Breast epithelium (tissue), 4 donors: Measurements from ENCODE around the gene CRYBA2. TPM values are rescaled to one million over a fixed set of nuclear protein-coding genes. Genes with fewer than 3 reads are reported as not detected.

ENCODE experiments used
- DNase-seq, 2 donors: peaks; one replicate each; pipeline ENCODE4 v3.0.0-alpha.2; 2019; ENCODE audit warnings: low spot score in 2 of 2
- H3K27ac ChIP-seq, 2 donors: fragments of 200-600 bp; sonication (generic) in 1 of 2; one replicate each; pipeline ENCODE4 v1.5.1; 2016 to 2019; ENCODE audit warnings: mild to moderate bottlenecking in 1 of 2
- H3K27me3 ChIP-seq, 2 donors: fragments of 200-600 bp; sonication (generic) in 1 of 2; one replicate each; pipeline versions ENCODE4 v1.5.1 to v1.6.0; 2017 to 2019; ENCODE audit warnings: control low read depth in 1 of 2, mild to moderate bottlenecking in 1 of 2
- H3K36me3 ChIP-seq: fragments of 200-600 bp; one replicate; pipeline ENCODE4 v1.5.1; 2019
- H3K4me1 ChIP-seq, 2 donors: fragments of 200-600 bp; sonication (generic); one replicate each; pipeline ENCODE4 v1.5.1; 2016 to 2019; ENCODE audit warnings: control low read depth in 1 of 2
- H3K4me3 ChIP-seq, 3 donors: fragments of 200-600 bp; sonication (generic); 1 replicate in 2 of 3; 2 replicates in 1 of 3; pipeline ENCODE4 v1.5.1; 2016 to 2019; ENCODE audit warnings: mild to moderate bottlenecking in 3 of 3, moderate library complexity in 2 of 3
- H3K9me3 ChIP-seq, 2 donors: fragments of 200-600 bp; sonication (generic) in 1 of 2; one replicate each; pipeline ENCODE4 v1.5.1; 2016 to 2019; ENCODE audit warnings: control low read depth in 1 of 2
- POLR2A ChIP-seq: fragments of 450-650 bp; IDR thresholded peaks from one replicate; pipeline ENCODE4 v1.6.1; 2016; ENCODE audit warnings: antibody characterized with exemption, mild to moderate bottlenecking, moderate library complexity
- POLR2AphosphoS5 ChIP-seq, 3 donors: sonication (generic); formaldehyde crosslinking; IDR thresholded peaks; one replicate each; pipeline ENCODE4 v1.6.1; 2017; ENCODE audit warnings: antibody characterized with exemption in 3 of 3
- intact Hi-C: fragments of 100-400 bp; cut with DNase I; formaldehyde crosslinking; loops from one replicate; pipeline ENCODE4 v1.15.1; 2023; ENCODE audit warnings: low total_unique reads
- total RNA-seq, 3 donors: library from RNA; depleted of rRNA; stranded (reverse); fragments of >200 nt; gene quantifications; one replicate each; pipeline ENCODE4 v1.1.0, GENCODE V29; 2016
- TF ChIP-seq, protein P1 (sequence below), 3 donors: fragments of 450-650 bp; IDR thresholded peaks; one replicate each; pipeline ENCODE4 v1.5.1; 2016 to 2017; ENCODE audit warnings: antibody characterized with exemption in 3 of 3, mild to moderate bottlenecking in 3 of 3, moderate library complexity in 3 of 3

The CRYBA2 gene
- total RNA-seq, 3 donors from 2014 or later: not detected

DNA sequence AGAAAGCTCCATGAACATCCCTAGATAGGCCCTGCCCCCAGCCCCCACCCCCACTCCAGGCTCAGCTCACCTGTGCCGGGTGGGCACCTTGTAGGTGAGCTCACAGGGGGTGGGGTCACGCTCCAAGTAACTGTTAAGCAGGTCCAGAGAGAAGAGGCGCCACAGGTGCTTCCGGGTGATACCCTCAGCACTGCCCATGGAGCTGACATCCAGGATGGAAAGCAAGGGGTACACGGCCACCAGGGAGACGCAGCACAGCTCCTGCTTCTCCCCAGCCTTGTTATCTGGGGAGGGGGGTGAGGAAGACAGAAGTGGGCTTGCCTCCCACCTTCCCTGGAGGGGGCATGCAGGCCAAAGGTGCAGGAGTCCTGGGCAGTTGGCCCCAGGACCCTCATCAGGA lies 26.2 kb upstream of the CRYBA2 start:
- H3K9me3 ChIP-seq: no peaks in the 10 kb centered on the region
- TF ChIP-seq POLR2A (no peak), POLR2AphosphoS5 (IDR thresholded peaks at IDR 0.05) (no peak)
- TF ChIP-seq, protein P1, sequence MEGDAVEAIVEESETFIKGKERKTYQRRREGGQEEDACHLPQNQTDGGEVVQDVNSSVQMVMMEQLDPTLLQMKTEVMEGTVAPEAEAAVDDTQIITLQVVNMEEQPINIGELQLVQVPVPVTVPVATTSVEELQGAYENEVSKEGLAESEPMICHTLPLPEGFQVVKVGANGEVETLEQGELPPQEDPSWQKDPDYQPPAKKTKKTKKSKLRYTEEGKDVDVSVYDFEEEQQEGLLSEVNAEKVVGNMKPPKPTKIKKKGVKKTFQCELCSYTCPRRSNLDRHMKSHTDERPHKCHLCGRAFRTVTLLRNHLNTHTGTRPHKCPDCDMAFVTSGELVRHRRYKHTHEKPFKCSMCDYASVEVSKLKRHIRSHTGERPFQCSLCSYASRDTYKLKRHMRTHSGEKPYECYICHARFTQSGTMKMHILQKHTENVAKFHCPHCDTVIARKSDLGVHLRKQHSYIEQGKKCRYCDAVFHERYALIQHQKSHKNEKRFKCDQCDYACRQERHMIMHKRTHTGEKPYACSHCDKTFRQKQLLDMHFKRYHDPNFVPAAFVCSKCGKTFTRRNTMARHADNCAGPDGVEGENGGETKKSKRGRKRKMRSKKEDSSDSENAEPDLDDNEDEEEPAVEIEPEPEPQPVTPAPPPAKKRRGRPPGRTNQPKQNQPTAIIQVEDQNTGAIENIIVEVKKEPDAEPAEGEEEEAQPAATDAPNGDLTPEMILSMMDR (IDR thresholded peaks at IDR 0.05): no peak

GRCh38 chr2:219018726-219019125 lies 25.5 kb upstream of the CRYBA2 start:
- Histone ChIP-seq H3K36me3 (no peaks in the 10 kb centered on the region), H3K9me3 (no peaks in the 10 kb centered on the region), H3K4me1 (no peaks in the 10 kb centered on the region), H3K27me3 (peaks cover 0 to 5% of the 10 kb centered on the region in 2 donors), H3K27ac (no peak overlapping the region), H3K4me3 (no peak overlapping the region)
- intact Hi-C loops: no loop called here
- DNase-seq: no peak
- TF ChIP-seq, protein P1 (IDR thresholded peaks at IDR 0.05): no peak
- TF ChIP-seq POLR2A (no peak), POLR2AphosphoS5 (IDR thresholded peaks at IDR 0.05) (no peak)

More for the DNA sequence above, 26.2 kb upstream of the CRYBA2 start:
- no peaks in the 10 kb centered on the region for H3K36me3 ChIP-seq
- no peaks in the 10 kb centered on the region for H3K4me1 ChIP-seq
- no peaks in the 10 kb centered on the region for H3K27me3 ChIP-seq
- intact Hi-C loops: no loop called here
- no peak overlapping the region for H3K27ac ChIP-seq
- DNase-seq: no peak
- H3K4me3 ChIP-seq: no peak overlapping the region

DNA sequence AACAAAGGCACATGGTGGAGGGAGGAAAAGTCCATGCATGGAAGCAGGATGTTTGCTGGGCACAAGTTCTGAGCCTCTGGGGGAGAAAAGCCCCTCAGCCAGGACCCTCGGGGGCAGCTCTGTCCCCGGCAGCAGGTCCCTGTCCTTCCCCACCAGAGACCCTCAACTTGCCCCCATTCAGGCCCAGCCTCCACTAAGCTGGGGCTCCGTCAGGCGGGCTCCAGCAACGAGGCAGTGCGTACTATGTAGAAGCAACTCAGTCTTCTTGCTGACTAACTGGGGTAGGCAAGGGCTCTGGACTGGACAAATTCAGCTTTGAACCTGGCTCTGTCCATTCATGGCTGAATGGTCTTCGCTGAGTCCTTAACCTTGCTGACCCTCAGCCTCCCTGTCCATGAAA lies 25.1 kb upstream of the CRYBA2 start:
- Histone ChIP-seq H3K4me1 (no peaks in the 10 kb centered on the region), H3K27ac (no peak overlapping the region), H3K36me3 (no peaks in the 10 kb centered on the region), H3K9me3 (no peaks in the 10 kb centered on the region), H3K27me3 (peaks cover 0 to 8% of the 10 kb centered on the region in 2 donors), H3K4me3 (no peak overlapping the region)
- DNase-seq: no peak
- TF ChIP-seq POLR2AphosphoS5 (IDR thresholded peaks at IDR 0.05) (no peak), POLR2A (no peak)
- TF ChIP-seq, protein P1 (IDR thresholded peaks at IDR 0.05): no peak
- intact Hi-C loops: no loop called here

DNA sequence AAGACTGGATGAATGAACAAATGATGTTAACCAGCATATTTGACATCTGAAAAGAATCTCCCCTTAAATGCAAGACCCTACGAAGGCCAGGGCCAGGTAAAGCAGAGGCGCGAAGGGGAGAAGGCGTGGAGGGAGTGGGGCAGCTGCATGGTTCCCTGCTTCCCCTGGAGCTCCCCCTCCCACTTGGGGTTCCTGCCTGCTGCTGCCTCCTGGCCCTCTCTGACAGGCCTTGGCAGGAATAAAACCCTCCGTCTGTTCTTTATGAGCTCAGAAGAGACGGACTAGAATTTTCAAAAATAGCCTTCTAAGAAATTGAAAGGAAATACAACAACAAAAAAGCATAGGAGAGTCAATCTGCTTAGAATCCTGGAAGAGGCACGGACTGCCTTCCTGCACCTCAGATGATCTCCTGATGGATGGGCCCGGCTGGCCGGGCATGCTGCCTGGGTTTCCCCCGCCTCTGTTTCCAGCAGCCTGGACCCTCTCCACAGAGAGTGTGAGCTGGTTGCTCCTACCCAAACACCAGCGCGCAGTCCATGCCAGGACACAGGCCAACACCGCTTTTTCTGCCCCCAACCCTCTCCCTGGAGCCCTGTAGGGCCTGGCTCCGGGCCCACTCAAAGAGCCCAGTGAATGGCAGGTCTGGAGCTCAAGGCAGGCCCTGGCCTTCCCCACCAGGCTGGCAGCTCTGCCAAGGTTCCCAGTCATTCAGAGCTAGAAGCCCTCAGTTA lies 24.1 kb upstream of the CRYBA2 start:
- no peak for DNase-seq
- intact Hi-C loops: no loop called here
- TF ChIP-seq POLR2A: no peak
- no peak for TF ChIP-seq POLR2AphosphoS5 (IDR thresholded peaks at IDR 0.05)
- TF ChIP-seq, protein P1 (IDR thresholded peaks at IDR 0.05): no peak
- no peak overlapping the region for H3K4me3 ChIP-seq
- H3K36me3 ChIP-seq: no peaks in the 10 kb centered on the region
- H3K27me3 ChIP-seq: peaks cover 0 to 11% of the 10 kb centered on the region in 2 donors
- no peak overlapping the region for H3K27ac ChIP-seq
- no peaks in the 10 kb centered on the region for H3K4me1 ChIP-seq
- H3K9me3 ChIP-seq: no peaks in the 10 kb centered on the region

DNA sequence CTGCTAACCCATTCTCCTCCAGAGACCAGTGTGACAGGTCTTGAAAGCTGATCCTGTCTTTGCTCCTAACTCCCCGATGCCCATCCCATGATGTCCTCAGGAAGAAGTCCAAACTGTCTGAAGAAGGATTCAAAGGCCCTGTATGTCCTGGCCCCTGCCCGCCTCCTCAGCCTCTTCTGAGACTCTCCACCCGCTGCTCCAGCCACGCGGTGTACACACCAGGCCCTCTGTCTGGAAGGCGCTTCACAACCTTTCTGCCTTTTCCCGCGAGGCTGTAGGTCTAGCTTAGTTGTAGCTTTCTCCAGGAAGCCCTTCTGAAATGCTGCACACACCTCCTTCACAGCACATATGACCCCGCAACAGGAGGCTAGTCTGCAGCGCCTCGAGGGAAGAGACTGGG lies 23.5 kb upstream of the CRYBA2 start:
- Histone ChIP-seq H3K4me1 (no peaks in the 10 kb centered on the region), H3K36me3 (no peaks in the 10 kb centered on the region), H3K27ac (no peak overlapping the region), H3K4me3 (no peak overlapping the region), H3K27me3 (peaks cover 0 to 11% of the 10 kb centered on the region in 2 donors), H3K9me3 (no peaks in the 10 kb centered on the region)
- intact Hi-C loops: no loop called here
- TF ChIP-seq POLR2A: no peak
- TF ChIP-seq, protein P1 (IDR thresholded peaks at IDR 0.05): no peak
- TF ChIP-seq POLR2AphosphoS5 (IDR thresholded peaks at IDR 0.05): no peak
- no peak for DNase-seq
